HG03045 (cell line): Measurements from ENCODE around the gene GPS2.

ENCODE experiments used
- ATAC-seq: cut with Tn5 transposase; IDR thresholded peaks from one replicate; pipeline ENCODE4 v1.9.1; 2021; ENCODE audit warnings: mild to moderate bottlenecking, moderate library complexity; ENCODE audit not compliant: unreplicated experiment

GPS2 gene

DNA sequence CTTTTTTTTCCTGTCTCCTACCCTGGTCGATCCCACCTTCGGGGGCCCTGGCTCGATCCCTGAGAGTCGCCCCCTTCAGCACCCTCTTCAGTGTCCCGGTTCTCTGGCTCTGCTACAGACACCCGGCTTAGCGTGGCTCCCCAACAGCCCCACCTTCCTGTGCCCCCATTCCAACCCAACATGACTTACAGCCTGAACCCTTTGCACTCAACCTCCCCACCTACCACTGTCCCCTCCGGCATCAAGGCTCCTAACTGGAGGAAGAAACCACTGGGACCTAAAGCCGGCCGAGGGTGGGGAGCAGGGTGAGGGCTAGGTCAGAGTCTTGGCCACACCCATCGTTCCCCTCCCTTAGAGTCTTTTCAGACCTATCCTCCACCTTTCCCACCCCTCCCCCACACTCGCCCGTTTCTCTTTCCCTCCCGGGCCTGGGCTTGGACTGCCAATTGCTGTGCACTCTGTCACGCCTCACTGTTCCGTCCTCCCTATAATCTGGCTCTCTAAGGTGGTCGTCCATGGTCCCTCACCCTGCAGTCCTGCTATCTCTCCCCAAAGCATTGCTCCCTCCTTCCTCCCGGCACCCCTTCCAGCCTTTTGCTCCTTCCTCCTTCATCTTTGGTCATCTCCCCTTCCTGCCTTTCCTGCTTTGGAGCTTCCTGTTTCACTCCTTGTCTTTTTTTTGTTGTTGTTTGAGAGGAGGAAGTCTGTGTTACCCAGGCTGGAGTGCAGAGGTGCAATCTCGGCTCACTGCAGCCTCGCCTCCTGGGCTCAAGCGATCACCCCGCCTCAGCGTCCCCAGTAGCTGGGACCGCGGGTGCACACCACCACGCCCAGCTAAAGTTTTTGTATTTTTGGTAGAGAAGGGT, 52.0 kb downstream of the GPS2 start:
- no peak for ATAC-seq
